ENCODE data around the gene ARHGAP22.

The ARHGAP22 gene

GRCh38 chr10:48533540-48533939 lies 71.3 kb downstream of the ARHGAP22 start:
- Histone ChIP-seq H3K4me3 (replicated peaks; ENCODE audit: insufficient read depth, low read length) (no peak overlapping the region), H3K27me3 (ENCODE audit: insufficient read depth, poor library complexity, severe bottlenecking) (no peaks in the 10 kb centered on the region), H3K27ac (replicated peaks) (no peak overlapping the region)
- no peak for TF ChIP-seq REST (IDR thresholded peaks at IDR 0.05; ENCODE audit: insufficient replicate concordance, low read depth)
- TF ChIP-seq CTCF (IDR thresholded peaks at IDR 0.05; ENCODE audit: insufficient read depth, low read length), result no peak
- no peak for DNase-seq (ENCODE audit: low read depth in 1 of 2, low spot score in 1 of 2)

GRCh38 chr10:48531486-48531885 lies 73.4 kb downstream of the ARHGAP22 start:
- DNase-seq (ENCODE audit: low read depth in 1 of 2, low spot score in 1 of 2), result no peak
- Histone ChIP-seq H3K27me3 (ENCODE audit: insufficient read depth, poor library complexity, severe bottlenecking) (no peaks in the 10 kb centered on the region), H3K27ac (replicated peaks) (no peak overlapping the region), H3K4me3 (replicated peaks; ENCODE audit: insufficient read depth, low read length) (no peak overlapping the region)
- TF ChIP-seq POLR2AphosphoS5 (IDR thresholded peaks at IDR 0.05; ENCODE audit: low read depth) (no peak), GABPA (IDR thresholded peaks at IDR 0.05; ENCODE audit: low read depth) (no peak), SPI1 (IDR thresholded peaks at IDR 0.05; ENCODE audit: borderline replicate concordance, low read depth) (no peak), REST (IDR thresholded peaks at IDR 0.05; ENCODE audit: insufficient replicate concordance, low read depth) (no peak), CTCF (IDR thresholded peaks at IDR 0.05; ENCODE audit: insufficient read depth, low read length) (no peak)

- DNase-seq (ENCODE audit: low read depth in 1 of 2, low spot score in 1 of 2), result no peak
- H3K27ac ChIP-seq (replicated peaks), result no peak overlapping the region
- H3K4me3 ChIP-seq (replicated peaks; ENCODE audit: insufficient read depth, low read length), result no peak overlapping the region
- peaks cover 2% of the 10 kb centered on the region for H3K27me3 ChIP-seq (ENCODE audit: insufficient read depth, poor library complexity, severe bottlenecking)
- TF ChIP-seq GABPA (IDR thresholded peaks at IDR 0.05; ENCODE audit: low read depth), result no peak
- TF ChIP-seq CTCF (IDR thresholded peaks at IDR 0.05; ENCODE audit: insufficient read depth, low read length), result no peak
- TF ChIP-seq SPI1 (IDR thresholded peaks at IDR 0.05; ENCODE audit: borderline replicate concordance, low read depth), result no peak
- no peak for TF ChIP-seq POLR2AphosphoS5 (IDR thresholded peaks at IDR 0.05; ENCODE audit: low read depth)
- no peak for TF ChIP-seq REST (IDR thresholded peaks at IDR 0.05; ENCODE audit: insufficient replicate concordance, low read depth)
Measured at GRCh38 chr10:48529331-48529730, 75.5 kb downstream of the ARHGAP22 start.
